Ovary (tissue), 9 donors: Measurements from ENCODE around the gene ARRDC3. TPM values are rescaled to one million over a fixed set of nuclear protein-coding genes. Genes with fewer than 3 reads are reported as not detected.

Experiments used
- DNase-seq, 5 donors: peaks; one replicate each; pipeline ENCODE4 v3.0.0-alpha.2; 2019 to 2020
- H3K27ac ChIP-seq, 2 donors: fragments of 200-600 bp; one replicate each; pipeline versions ENCODE4 v1.5.1 to v1.8.0; 2019 to 2022
- H3K27me3 ChIP-seq: fragments of 200-600 bp; one replicate; pipeline ENCODE4 v1.8.0; 2022
- H3K36me3 ChIP-seq: fragments of 200-600 bp; sonication (generic); one replicate; pipeline ENCODE4 v1.5.1; 2019
- H3K4me1 ChIP-seq: one replicate; pipeline ENCODE4 v1.8.1; 2013; ENCODE audit warnings: mild to moderate bottlenecking, moderate library complexity; ENCODE audit not compliant: insufficient read depth
- H3K4me3 ChIP-seq: fragments of 200-600 bp; sonication (generic); one replicate; pipeline ENCODE4 v1.5.1; 2017
- H3K9me3 ChIP-seq, 2 donors: fragments of 200-600 bp in 1 of 2; sonication (generic) in 1 of 2; one replicate each; pipeline versions ENCODE4 v1.5.1 to v1.8.1; 2013 to 2019; ENCODE audit warnings: mild to moderate bottlenecking in 1 of 2, moderate library complexity in 1 of 2
- EP300 ChIP-seq: sonication (generic); formaldehyde crosslinking; IDR thresholded peaks from one replicate; pipeline ENCODE4 v1.6.1; 2017; ENCODE audit warnings: antibody characterized with exemption
- POLR2A ChIP-seq: fragments of 450-650 bp; IDR thresholded peaks from one replicate; pipeline ENCODE4 v1.6.1; 2017; ENCODE audit warnings: antibody characterized with exemption, mild to moderate bottlenecking, moderate library complexity
- WGBS, 3 donors: extraction: QIAGEN DNeasy Blood & Tissue Kit in 1 of 3; methylation state at CpG; one replicate each; pipeline versions ENCODE4 v1.1.5 to v1.1.7; 2013 to 2017; 5-methylcytosine and 5-hydroxymethylcytosine counted together
- intact Hi-C, 4 donors: fragments of 100-400 bp; cut with DNase I; formaldehyde crosslinking; loops; one replicate each; pipeline versions ENCODE4 v1.11.0 to v1.15.1; 2022 to 2023
- polyA plus RNA-seq, 2 donors: library from polyadenylated mRNA; stranded (reverse); fragments of 200-250 nt in 1 of 2; fragments of 350-450 nt in 1 of 2; fragmentation: Illumina TruSeq in 1 of 2; extraction: RNeasy Lipid Tissue Mini Kit (QIAGEN cat#74804) in 1 of 2; gene quantifications; one replicate each; pipeline ENCODE4 v1.2.3, GENCODE V29; 2013 to 2014
- total RNA-seq, 7 donors: library from RNA; depleted of rRNA in 2 of 7; stranded (reverse); fragments of >200 nt in 2 of 7; fragmentation: NEBNext Ultra II Directional in 3 of 7; extraction: Animal tissue kit (Norgen Biotek cat#: 25700) in 3 of 7; gene quantifications; one replicate each; pipeline versions ENCODE4 v1.1.0 to v1.2.4, GENCODE V29; 2016 to 2023
- TF ChIP-seq, protein P1 (sequence below), 3 donors: fragments of 450-650 bp in 2 of 3; fragments of 200-600 bp in 1 of 3; IDR thresholded peaks; one replicate each; pipeline versions ENCODE4 v1.5.1 to v1.8.0; 2016 to 2022; ENCODE audit warnings: antibody characterized with exemption in 3 of 3, mild to moderate bottlenecking in 1 of 3
- donor health status: DM: no; HTN: no; CAD: no; lungs with moderate emphysema.
- donor health status: DM: no; HTN: no; CAD: no.
- donor health status: Bipolar disorder and iron deficiency.
- donor health status: DM: yes; HTN: yes; CAD: no.
- donor health status: DM: no; HTN: no; CAD: no.
- donor health status: DM: yes; HTN: yes; CAD: no.

Gene ARRDC3
- total and polyA plus RNA-seq, 9 donors, result 30.2 to 176 (median 103) TPM

DNA sequence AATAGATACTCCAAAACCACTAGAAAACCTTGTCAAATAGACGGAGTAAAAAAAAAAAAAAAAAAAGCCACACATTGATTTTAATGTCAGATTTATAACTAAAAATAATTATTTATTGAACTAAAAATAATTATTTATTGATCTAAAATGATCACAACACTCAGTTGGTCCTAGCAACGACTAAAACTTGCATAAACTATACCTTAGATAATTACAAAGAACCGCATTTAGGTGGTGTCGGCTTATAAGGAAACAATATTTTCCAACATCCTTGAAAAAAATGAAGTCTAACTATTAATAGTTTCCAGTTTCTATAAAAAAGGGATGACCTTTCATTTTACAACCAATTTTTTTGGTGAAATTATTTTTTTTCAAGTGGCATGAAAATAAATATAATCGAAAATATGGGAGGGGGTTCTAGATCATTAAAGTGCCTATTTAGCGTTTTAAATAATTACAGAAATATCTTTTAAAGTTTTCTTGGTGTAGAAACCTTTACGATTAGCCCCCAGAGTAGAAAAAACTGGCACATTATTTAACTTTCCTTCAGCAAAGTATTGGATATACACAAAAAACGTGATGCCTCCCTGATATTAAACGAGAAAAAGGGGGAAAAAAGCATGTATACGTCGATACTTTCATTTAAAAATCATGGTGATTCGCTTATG, 3.7 kb downstream of the ARRDC3 start:
- Histone ChIP-seq H3K9me3 (no peaks in the 10 kb centered on the region), H3K27ac (peak overlapping the region; percentile 89 to 98), H3K4me1 (no peaks in the 10 kb centered on the region), H3K36me3 (no peaks in the 10 kb centered on the region), H3K4me3 (peak overlapping the region; percentile 62), H3K27me3 (no peaks in the 10 kb centered on the region)
- no peak for DNase-seq
- intact Hi-C loops, result no loop called here
- WGBS, 3 donors, result 1 to 2% (median 1%) methylated on average over 12 of the region's 12 CpGs
- TF ChIP-seq POLR2A, result no peak
- no peak for TF ChIP-seq EP300
- TF ChIP-seq, protein P1, sequence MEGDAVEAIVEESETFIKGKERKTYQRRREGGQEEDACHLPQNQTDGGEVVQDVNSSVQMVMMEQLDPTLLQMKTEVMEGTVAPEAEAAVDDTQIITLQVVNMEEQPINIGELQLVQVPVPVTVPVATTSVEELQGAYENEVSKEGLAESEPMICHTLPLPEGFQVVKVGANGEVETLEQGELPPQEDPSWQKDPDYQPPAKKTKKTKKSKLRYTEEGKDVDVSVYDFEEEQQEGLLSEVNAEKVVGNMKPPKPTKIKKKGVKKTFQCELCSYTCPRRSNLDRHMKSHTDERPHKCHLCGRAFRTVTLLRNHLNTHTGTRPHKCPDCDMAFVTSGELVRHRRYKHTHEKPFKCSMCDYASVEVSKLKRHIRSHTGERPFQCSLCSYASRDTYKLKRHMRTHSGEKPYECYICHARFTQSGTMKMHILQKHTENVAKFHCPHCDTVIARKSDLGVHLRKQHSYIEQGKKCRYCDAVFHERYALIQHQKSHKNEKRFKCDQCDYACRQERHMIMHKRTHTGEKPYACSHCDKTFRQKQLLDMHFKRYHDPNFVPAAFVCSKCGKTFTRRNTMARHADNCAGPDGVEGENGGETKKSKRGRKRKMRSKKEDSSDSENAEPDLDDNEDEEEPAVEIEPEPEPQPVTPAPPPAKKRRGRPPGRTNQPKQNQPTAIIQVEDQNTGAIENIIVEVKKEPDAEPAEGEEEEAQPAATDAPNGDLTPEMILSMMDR (IDR thresholded peaks at IDR 0.05), result no peak

- H3K36me3 ChIP-seq, result no peaks in the 10 kb centered on the region
- 16 to 23% (median 21%) methylated on average over 5 of the region's 5 CpGs for WGBS, 3 donors
- intact Hi-C loops, result no loop called here
- TF ChIP-seq, protein P1 (IDR thresholded peaks at IDR 0.05), result no peak
- TF ChIP-seq EP300 (no peak), POLR2A (no peak)
- no peaks in the 10 kb centered on the region for H3K4me1 ChIP-seq
- H3K4me3 ChIP-seq, result peak overlapping the region; percentile 62
- H3K27ac ChIP-seq, result peak overlapping the region in 1 of 2 donors; percentile 98
- no peaks in the 10 kb centered on the region for H3K9me3 ChIP-seq
- H3K27me3 ChIP-seq, result no peaks in the 10 kb centered on the region
- no peak for DNase-seq
Measured at GRCh38 chr5:91378752-91379211, 4.3 kb downstream of the ARRDC3 start.

DNA sequence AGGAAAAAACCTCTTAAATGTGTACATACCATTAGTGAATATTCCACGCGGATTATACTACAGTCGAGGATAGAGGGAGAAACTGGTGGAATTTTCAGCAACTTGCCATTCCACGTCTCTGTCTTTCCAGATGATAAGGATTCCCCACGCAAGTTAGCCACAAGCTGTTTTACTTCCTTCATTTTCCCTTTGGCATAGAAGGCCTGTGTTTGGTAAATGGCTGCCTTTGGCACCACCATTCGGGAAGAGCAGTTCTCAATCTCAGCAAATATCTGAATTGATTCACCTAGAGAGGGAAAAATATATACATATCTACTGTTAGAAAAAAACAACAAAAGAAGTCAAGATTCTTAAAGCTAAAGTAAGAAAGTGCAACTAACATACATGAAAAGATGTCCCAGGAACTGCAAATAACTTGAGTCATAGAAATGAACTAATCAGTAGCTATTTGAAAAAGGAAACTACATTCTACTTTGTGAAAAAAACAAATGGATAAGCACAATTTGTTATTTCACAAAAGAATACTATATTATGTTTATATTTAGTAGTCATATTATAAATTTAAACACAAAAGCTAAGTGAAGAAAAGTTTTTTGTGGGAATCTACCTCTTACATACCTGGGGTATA, 8.1 kb downstream of the ARRDC3 start:
- TF ChIP-seq POLR2A, result no peak
- no peak for TF ChIP-seq EP300
- TF ChIP-seq, protein P1 (IDR thresholded peaks at IDR 0.05), result no peak
- DNase-seq, result no peak
- H3K4me3 ChIP-seq, result no peak overlapping the region
- H3K27ac ChIP-seq, result no peak overlapping the region
- no peaks in the 10 kb centered on the region for H3K36me3 ChIP-seq
- intact Hi-C loops, result no loop called here
- no peaks in the 10 kb centered on the region for H3K27me3 ChIP-seq
- 85 to 90% (median 88%) methylated on average over 6 of the region's 6 CpGs for WGBS, 3 donors
- H3K9me3 ChIP-seq, result no peaks in the 10 kb centered on the region
- H3K4me1 ChIP-seq, result no peaks in the 10 kb centered on the region

DNA sequence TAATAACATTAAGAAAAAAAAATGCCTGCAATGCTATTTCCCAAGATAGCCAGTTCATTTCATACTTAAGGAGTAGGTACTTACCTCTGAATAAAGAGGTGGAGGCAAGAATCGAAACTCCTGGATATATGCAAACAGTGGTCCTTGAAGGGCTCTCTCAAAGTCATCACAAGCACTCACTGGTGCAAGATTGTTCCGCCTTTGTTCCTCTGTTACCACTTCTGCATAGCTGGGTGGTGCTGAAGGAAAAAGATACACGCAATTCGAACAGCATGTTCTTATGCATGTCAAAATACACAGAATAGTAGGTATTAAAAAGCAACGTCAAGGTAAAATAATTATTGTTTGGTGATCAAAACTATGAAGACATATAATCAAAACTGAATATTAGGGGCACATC, 9.5 kb downstream of the ARRDC3 start:
- WGBS, 3 donors, result 84 to 87% (median 86%) methylated on average over 5 of the region's 5 CpGs
- TF ChIP-seq POLR2A (no peak), EP300 (no peak)
- TF ChIP-seq, protein P1 (IDR thresholded peaks at IDR 0.05), result no peak
- Histone ChIP-seq H3K9me3 (no peaks in the 10 kb centered on the region), H3K27me3 (no peaks in the 10 kb centered on the region), H3K27ac (no peak overlapping the region), H3K4me3 (no peak overlapping the region), H3K36me3 (no peaks in the 10 kb centered on the region), H3K4me1 (no peaks in the 10 kb centered on the region)
- DNase-seq, result no peak
- intact Hi-C loops, result no loop called here
